Right ventricle myocardium inferior (tissue), 1 donor: Measurements from ENCODE around the gene CCN6. TPM values are rescaled to one million over a fixed set of nuclear protein-coding genes. Genes with fewer than 3 reads are reported as not detected.
"Not testable (repeated sequence)": the region's sequence is repeated elsewhere in the genome, so short reads cannot be mapped to it uniquely, and the experiment has no call there.

Source experiments
- ATAC-seq: fragments of 200-7000 bp; cut with Tn5 transposase; one replicate; pipeline ENCODE4 v1.9.1; 2020; ENCODE audit warnings: mild to moderate bottlenecking, moderate library complexity
- DNase-seq: peaks from one replicate; pipeline ENCODE4 v3.0.0; 2021; ENCODE audit errors: missing footprints
- intact Hi-C: fragments of 100-400 bp; cut with DNase I; formaldehyde crosslinking; loops from one replicate; pipeline ENCODE4 v1.11.0; 2022
- total RNA-seq: library from RNA; stranded (reverse); fragmentation: NEBNext Ultra II Directional; extraction: Animal tissue kit (Norgen Biotek cat#: 25700); gene quantifications from one replicate; pipeline ENCODE4 v1.2.1, GENCODE V29; 2021
- donor health status: DM: no; HTN: yes; CAD: no; lungs with severe emphysema.

CCN6 gene
- total RNA-seq, 1 donor from 2014 or later = not detected

GRCh38 chr6:112087916-112088315, 34.0 kb downstream of the CCN6 start:
- intact Hi-C loops = loop anchor here (5.0 kb wide), 1 partner anchor 179 kb away; no protein-coding TSS in a partner anchor
- ATAC-seq (peak; percentile 3), DNase-seq (no peak)

- no peak for ATAC-seq
- no peak for DNase-seq
- intact Hi-C loops = no loop called here
Measured at GRCh38 chr6:112096901-112097300, 43.0 kb downstream of the CCN6 start.

- intact Hi-C loops = no loop called here
- DNase-seq = no peak
- no peak for ATAC-seq
Measured at GRCh38 chr6:112100561-112100960, 46.7 kb downstream of the CCN6 start.

- DNase-seq, ATAC-seq, intact Hi-C loops: not testable (repeated sequence)
Measured at GRCh38 chr6:112106026-112106425, 52.1 kb downstream of the CCN6 start.

GRCh38 chr6:112106562-112106961, 52.7 kb downstream of the CCN6 start:
- intact Hi-C loops = no loop called here
- DNase-seq (no peak), ATAC-seq (no peak)

GRCh38 chr6:112109262-112109661, 55.4 kb downstream of the CCN6 start:
- no peak for ATAC-seq
- intact Hi-C loops = no loop called here
- no peak for DNase-seq

- ATAC-seq = peak; percentile 35
- no peak for DNase-seq
- intact Hi-C loops = no loop called here
Measured at GRCh38 chr6:112113431-112113830, 59.5 kb downstream of the CCN6 start.

- DNase-seq = no peak
- intact Hi-C loops = no loop called here
Measured at GRCh38 chr6:112113918-112114317, 60.0 kb downstream of the CCN6 start.

GRCh38 chr6:112114577-112115223, 60.8 kb downstream of the CCN6 start:
- DNase-seq = no peak
- intact Hi-C loops = no loop called here
- ATAC-seq = no peak

More at GRCh38 chr6:112113918-112114317, 60.0 kb downstream of the CCN6 start:
- no peak for ATAC-seq

GRCh38 chr6:112116221-112116620, 62.3 kb downstream of the CCN6 start:
- DNase-seq = no peak
- ATAC-seq = no peak
- intact Hi-C loops = no loop called here

GRCh38 chr6:112117554-112117953, 63.6 kb downstream of the CCN6 start:
- no peak for DNase-seq
- intact Hi-C loops = no loop called here
- ATAC-seq = no peak

- intact Hi-C loops = no loop called here
- ATAC-seq = no peak
- DNase-seq = no peak
Measured at GRCh38 chr6:112118034-112118433, 64.1 kb downstream of the CCN6 start.

Other genes starting within 250 kb of the CCN6 start
- gene FYN, start 180.7 kb upstream of the CCN6 start, total RNA-seq = 50.4 TPM
- 24.0 TPM for gene TUBE1, start 33.4 kb downstream of the CCN6 start, total RNA-seq
- gene FAM229B, start 33.5 kb downstream of the CCN6 start, total RNA-seq = 75.1 TPM
- 83.0 TPM for gene LAMA4, start 200.5 kb downstream of the CCN6 start, total RNA-seq